Thyroid gland (tissue), 4 donors: ENCODE results near the gene WNK2.

Source experiments
- POLR2A ChIP-seq, 2 donors: fragments of 450-650 bp; IDR thresholded peaks; one replicate each; pipeline ENCODE4 v1.6.1; 2017; ENCODE audit warnings: antibody characterized with exemption in 2 of 2, mild to moderate bottlenecking in 2 of 2, moderate library complexity in 1 of 2
- TF ChIP-seq, protein P1 (sequence below), 6 experiments: fragments of 200-600 bp in 3 of 6; fragments of 450-650 bp in 3 of 6; sonication (generic) in 3 of 6; IDR thresholded peaks; one replicate each; pipeline ENCODE4 v1.5.1; 2016 to 2019; ENCODE audit warnings: antibody characterized with exemption in 6 of 6, mild to moderate bottlenecking in 2 of 6, inconsistent platforms in 1 of 6, moderate library complexity in 1 of 6

GRCh38 chr9:93159601-93160471 is 24.1 kb upstream of the WNK2 start:
- TF ChIP-seq, protein P1, sequence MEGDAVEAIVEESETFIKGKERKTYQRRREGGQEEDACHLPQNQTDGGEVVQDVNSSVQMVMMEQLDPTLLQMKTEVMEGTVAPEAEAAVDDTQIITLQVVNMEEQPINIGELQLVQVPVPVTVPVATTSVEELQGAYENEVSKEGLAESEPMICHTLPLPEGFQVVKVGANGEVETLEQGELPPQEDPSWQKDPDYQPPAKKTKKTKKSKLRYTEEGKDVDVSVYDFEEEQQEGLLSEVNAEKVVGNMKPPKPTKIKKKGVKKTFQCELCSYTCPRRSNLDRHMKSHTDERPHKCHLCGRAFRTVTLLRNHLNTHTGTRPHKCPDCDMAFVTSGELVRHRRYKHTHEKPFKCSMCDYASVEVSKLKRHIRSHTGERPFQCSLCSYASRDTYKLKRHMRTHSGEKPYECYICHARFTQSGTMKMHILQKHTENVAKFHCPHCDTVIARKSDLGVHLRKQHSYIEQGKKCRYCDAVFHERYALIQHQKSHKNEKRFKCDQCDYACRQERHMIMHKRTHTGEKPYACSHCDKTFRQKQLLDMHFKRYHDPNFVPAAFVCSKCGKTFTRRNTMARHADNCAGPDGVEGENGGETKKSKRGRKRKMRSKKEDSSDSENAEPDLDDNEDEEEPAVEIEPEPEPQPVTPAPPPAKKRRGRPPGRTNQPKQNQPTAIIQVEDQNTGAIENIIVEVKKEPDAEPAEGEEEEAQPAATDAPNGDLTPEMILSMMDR (IDR thresholded peaks at IDR 0.05) = peak; percentile 86 to 99 (median 99)
- no peak for TF ChIP-seq POLR2A (IDR thresholded peaks at IDR 0.05)
